Esophagus (tissue), 2 donors: ENCODE results near the gene OR2M3. TPM values are rescaled to one million over a fixed set of nuclear protein-coding genes. Genes with fewer than 3 reads are reported as not detected.

Source experiments
- H3K27ac ChIP-seq, 2 donors: one replicate each; pipeline ENCODE4 v1.5.1; 2013; ENCODE audit warnings: low read depth in 2 of 2, mild to moderate bottlenecking in 2 of 2, inconsistent platforms in 1 of 2, low read length in 1 of 2, moderate library complexity in 1 of 2
- H3K27me3 ChIP-seq, 2 donors: one replicate each; pipeline ENCODE4 v1.6.1; 2013; ENCODE audit warnings: low read length in 2 of 2, control low read depth in 1 of 2, mild to moderate bottlenecking in 1 of 2; ENCODE audit not compliant: insufficient read depth in 2 of 2, control insufficient read depth in 1 of 2
- H3K36me3 ChIP-seq, 2 donors: one replicate each; pipeline ENCODE4 v1.6.1; 2013; ENCODE audit warnings: low read length in 1 of 2; ENCODE audit not compliant: control insufficient read depth in 2 of 2, insufficient read depth in 2 of 2
- H3K4me1 ChIP-seq, 2 donors: one replicate each; pipeline ENCODE4 v1.6.1; 2013; ENCODE audit warnings: low read length in 1 of 2; ENCODE audit not compliant: control insufficient read depth in 2 of 2, insufficient read depth in 2 of 2
- H3K4me3 ChIP-seq, 2 donors: one replicate each; pipeline ENCODE4 v1.5.1; 2013; ENCODE audit warnings: low read length in 2 of 2, mild to moderate bottlenecking in 2 of 2, low read depth in 1 of 2, moderate library complexity in 1 of 2
- H3K9me3 ChIP-seq, 2 donors: one replicate each; pipeline ENCODE4 v1.6.1; 2013; ENCODE audit warnings: mild to moderate bottlenecking in 2 of 2, low read depth in 1 of 2, low read length in 1 of 2, moderate library complexity in 1 of 2; ENCODE audit not compliant: control insufficient read depth in 2 of 2, insufficient read depth in 1 of 2
- WGBS, 2 donors: extraction: QIAGEN DNeasy Blood & Tissue Kit; methylation state at CpG; one replicate each; pipeline ENCODE4 v1.1.7; 2013; 5-methylcytosine and 5-hydroxymethylcytosine counted together
- polyA plus RNA-seq, 2 donors: library from polyadenylated mRNA; stranded (reverse); fragments of 200-250 nt; gene quantifications; one replicate each; pipeline ENCODE4 v1.2.3, GENCODE V29; 2013
- donor health status: healthy with polysubstance abuse.
- donor health status: Bipolar disorder and iron deficiency.

Gene OR2M3
- not detected for polyA plus RNA-seq

GRCh38 chr1:248196965-248197364 is at the start of gene OR2M3:
TSS of gene OR2M3 (plus strand) at chr1:248197265. CDS start at chr1:248203068, 5,803 bp downstream.
- H3K9me3 ChIP-seq = no peaks in the 10 kb centered on the region
- no peak within 1 kb of the TSS for H3K4me3 ChIP-seq
- no peaks in the 10 kb centered on the region for H3K27me3 ChIP-seq
- no peaks in the 10 kb centered on the region for H3K36me3 ChIP-seq
- H3K4me1 ChIP-seq = no peaks in the 10 kb centered on the region
- H3K27ac ChIP-seq = no peak within 1 kb of the TSS
- WGBS, 2 donors = 58 to 66% methylated on average over 4 of the region's 4 CpGs

- Histone ChIP-seq H3K27me3 (no peaks in the 10 kb centered on the region), H3K4me1 (no peaks in the 10 kb centered on the region), H3K36me3 (no peaks in the 10 kb centered on the region), H3K27ac (no peak overlapping the region), H3K9me3 (peaks cover 4 to 6% of the 10 kb centered on the region in 2 donors), H3K4me3 (no peak overlapping the region)
- WGBS, 2 donors = 78 to 82% methylated on average over 6 of the region's 6 CpGs
Observed at GRCh38 chr1:248152056-248152827, 44.8 kb upstream of the OR2M3 start.

- H3K9me3 ChIP-seq = peaks cover 4 to 6% of the 10 kb centered on the region in 2 donors
- no peak overlapping the region for H3K27ac ChIP-seq
- no peaks in the 10 kb centered on the region for H3K27me3 ChIP-seq
- H3K36me3 ChIP-seq = no peaks in the 10 kb centered on the region
- H3K4me1 ChIP-seq = no peaks in the 10 kb centered on the region
- H3K4me3 ChIP-seq = no peak overlapping the region
- WGBS, 2 donors = 49 to 77% methylated on average over 1 of the region's 1 CpG
Observed at GRCh38 chr1:248155927-248156326, 41.1 kb upstream of the OR2M3 start.

GRCh38 chr1:248158758-248159157 is 38.3 kb upstream of the OR2M3 start:
- Histone ChIP-seq H3K36me3 (no peaks in the 10 kb centered on the region), H3K9me3 (no peaks in the 10 kb centered on the region), H3K4me1 (no peaks in the 10 kb centered on the region), H3K27me3 (no peaks in the 10 kb centered on the region), H3K4me3 (no peak overlapping the region), H3K27ac (no peak overlapping the region)
- 90 to 92% methylated on average over 4 of the region's 4 CpGs for WGBS, 2 donors

GRCh38 chr1:248164031-248164430 is 33.0 kb upstream of the OR2M3 start:
- Histone ChIP-seq H3K4me1 (no peaks in the 10 kb centered on the region), H3K36me3 (no peaks in the 10 kb centered on the region), H3K27me3 (no peaks in the 10 kb centered on the region), H3K4me3 (no peak overlapping the region), H3K9me3 (peaks cover 0 to 14% of the 10 kb centered on the region in 2 donors), H3K27ac (no peak overlapping the region)
- WGBS, 2 donors = 83 to 85% methylated on average over 12 of the region's 12 CpGs

- Histone ChIP-seq H3K27me3 (no peaks in the 10 kb centered on the region), H3K4me3 (no peak overlapping the region), H3K27ac (no peak overlapping the region), H3K9me3 (peaks cover 0 to 14% of the 10 kb centered on the region in 2 donors), H3K4me1 (no peaks in the 10 kb centered on the region), H3K36me3 (no peaks in the 10 kb centered on the region)
- 89 to 92% methylated on average over 14 of the region's 14 CpGs for WGBS, 2 donors
Observed at GRCh38 chr1:248165186-248165585, 31.9 kb upstream of the OR2M3 start.

- Histone ChIP-seq H3K9me3 (no peaks in the 10 kb centered on the region), H3K36me3 (no peaks in the 10 kb centered on the region), H3K27me3 (no peaks in the 10 kb centered on the region), H3K4me1 (no peaks in the 10 kb centered on the region), H3K4me3 (no peak within 1 kb of the TSS), H3K27ac (no peak within 1 kb of the TSS)
Observed at GRCh38 chr1:248174521-248174920, 22.5 kb upstream of the OR2M3 start, which contains the start of gene OR2M2. TSS of gene OR2M2 (plus strand) at chr1:248174821. CDS start at chr1:248179986, 5,165 bp downstream.

- no peaks in the 10 kb centered on the region for H3K4me1 ChIP-seq
- no peak overlapping the region for H3K4me3 ChIP-seq
- H3K36me3 ChIP-seq = no peaks in the 10 kb centered on the region
- no peak overlapping the region for H3K27ac ChIP-seq
- peaks cover 0 to 5% of the 10 kb centered on the region in 2 donors for H3K9me3 ChIP-seq
- no peaks in the 10 kb centered on the region for H3K27me3 ChIP-seq
- WGBS, 2 donors = 63 to 68% methylated on average over 7 of the region's 7 CpGs
Observed at GRCh38 chr1:248183996-248184395, 13.1 kb upstream of the OR2M3 start.

GRCh38 chr1:248187363-248187762 is 9.7 kb upstream of the OR2M3 start:
- Histone ChIP-seq H3K27me3 (no peaks in the 10 kb centered on the region), H3K4me3 (no peak overlapping the region), H3K36me3 (no peaks in the 10 kb centered on the region), H3K9me3 (peaks cover 0 to 5% of the 10 kb centered on the region in 2 donors), H3K27ac (no peak overlapping the region), H3K4me1 (no peaks in the 10 kb centered on the region)
- WGBS, 2 donors = 66 to 70% methylated on average over 3 of the region's 3 CpGs

GRCh38 chr1:248189026-248189425 is 8.0 kb upstream of the OR2M3 start:
- Histone ChIP-seq H3K36me3 (no peaks in the 10 kb centered on the region), H3K27me3 (no peaks in the 10 kb centered on the region), H3K27ac (no peak overlapping the region), H3K4me3 (no peak overlapping the region), H3K9me3 (peaks cover 0 to 5% of the 10 kb centered on the region in 2 donors), H3K4me1 (no peaks in the 10 kb centered on the region)
- 52 to 60% methylated on average over 11 of the region's 11 CpGs for WGBS, 2 donors
